BE2C (cell line): ENCODE results near the gene AP2S1.
A peak's percentile ranks its signal among the peaks of the same experiment; 100 is the strongest.
"Not testable (repeated sequence)": the region's sequence is repeated elsewhere in the genome, so short reads cannot be mapped to it uniquely, and the experiment has no call there.

ENCODE experiments used
- DNase-seq: peaks from one replicate; pipeline ENCODE4 v3.0.0-alpha.2; 2020
- H3K27me3 ChIP-seq: fragments of 250-450 bp; sonication (Bioruptor Pico); 2 replicates; pipeline ENCODE4 v1.5.1; 2020; ENCODE audit warnings: mild to moderate bottlenecking
- H3K36me3 ChIP-seq: fragments of 250-450 bp; sonication (Bioruptor Pico); 2 replicates; pipeline ENCODE4 v1.5.1; 2020; ENCODE audit warnings: mild to moderate bottlenecking
- H3K4me1 ChIP-seq: fragments of 250-450 bp; sonication (Bioruptor Pico); 2 replicates; pipeline ENCODE4 v1.5.1; 2020
- H3K4me3 ChIP-seq: 2 replicates; pipeline ENCODE4 v1.5.1; 2011; ENCODE audit warnings: low read depth, low read length
- H3K9me3 ChIP-seq: fragments of 250-450 bp; sonication (Bioruptor Pico); 2 replicates; pipeline ENCODE4 v1.5.1; 2020
- CTCF ChIP-seq: IDR thresholded peaks from 2 replicates; pipeline ENCODE4 v1.5.1; 2012; ENCODE audit warnings: mild to moderate bottlenecking, low read depth, low read length

AP2S1 gene

DNA sequence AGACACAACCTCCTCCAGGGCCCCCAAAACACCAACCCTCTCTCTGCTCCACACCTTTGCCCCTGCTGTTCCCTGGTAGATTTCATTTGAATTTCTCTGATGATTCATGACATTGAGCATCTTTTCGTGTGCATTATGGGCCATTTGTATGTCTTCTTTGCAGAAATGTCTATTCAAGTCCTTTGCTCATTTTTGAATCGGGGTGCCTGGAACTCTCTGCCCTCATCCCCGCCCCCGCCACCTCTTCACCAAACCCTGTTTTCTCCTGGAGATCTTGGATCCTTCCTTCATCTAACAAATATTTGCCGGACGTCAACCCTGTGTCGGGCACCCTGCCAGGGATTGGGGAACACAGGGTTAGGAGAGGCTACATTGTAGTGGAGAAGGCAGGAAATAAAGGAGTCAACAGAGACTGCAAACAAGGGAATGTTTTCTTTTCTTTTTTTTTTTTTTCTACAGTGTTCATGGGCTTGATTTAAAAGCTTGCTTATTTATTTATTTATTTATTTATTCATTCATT lies 36.7 kb downstream of the AP2S1 start:
- H3K4me3 ChIP-seq: no peak overlapping the region
- no peaks in the 10 kb centered on the region; the same call in 1 of the 2 replicates for H3K9me3 ChIP-seq
- no peaks in the 10 kb centered on the region for H3K27me3 ChIP-seq
- TF ChIP-seq CTCF: no peak
- DNase-seq: no peak
- H3K4me1 ChIP-seq: 0 out of 2 replicates have a peak, but pooled peaks cover 3% of the 10 kb centered on the region
- H3K36me3 ChIP-seq: no peaks in the 10 kb centered on the region

DNA sequence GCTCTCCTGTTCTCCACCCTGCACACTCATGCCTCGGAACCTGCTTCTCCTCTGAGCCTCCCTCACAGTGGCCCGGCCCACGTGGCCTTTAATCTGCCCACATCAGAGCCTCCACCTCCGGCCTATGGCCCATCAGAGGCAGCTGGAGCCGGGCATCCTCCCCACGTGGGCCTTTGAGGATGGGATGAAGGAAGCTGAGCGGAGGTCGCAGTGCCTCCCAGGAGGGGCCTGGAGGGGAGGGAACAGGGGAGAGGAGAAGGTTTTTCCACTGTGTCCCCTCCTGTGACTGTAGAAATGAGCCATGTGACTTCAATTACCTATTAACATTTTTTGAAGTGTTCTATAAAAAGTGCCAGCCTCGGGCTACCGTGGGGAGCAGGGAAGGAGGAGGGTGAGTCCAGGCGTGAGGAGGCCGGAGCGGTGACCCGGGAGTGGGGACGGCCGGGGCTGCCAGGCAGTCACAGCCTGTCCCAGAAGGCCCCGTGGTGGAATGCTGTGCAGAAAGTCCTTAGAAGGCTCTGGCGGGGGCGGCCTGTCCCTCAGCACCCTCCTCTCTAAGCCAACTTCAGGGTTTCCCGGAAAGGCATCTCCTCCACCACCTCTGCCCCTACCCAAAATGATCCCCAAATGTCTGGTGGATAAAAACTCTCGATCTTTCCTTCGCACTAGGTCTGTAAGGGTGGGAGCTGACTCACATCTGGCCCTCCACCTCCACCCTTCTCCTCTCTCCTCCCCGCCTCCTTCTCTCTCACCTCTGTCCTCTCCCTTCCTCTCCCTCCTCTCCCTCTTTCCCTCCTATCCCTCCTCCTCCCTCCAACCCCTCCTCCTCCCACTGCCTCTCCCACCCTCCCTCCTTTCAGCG lies 37.4 kb downstream of the AP2S1 start:
- TF ChIP-seq CTCF: no peak
- H3K36me3 ChIP-seq: no peaks in the 10 kb centered on the region
- H3K4me1 ChIP-seq: 0 out of 2 replicates have a peak, but pooled peaks cover 3% of the 10 kb centered on the region
- no peaks in the 10 kb centered on the region; the same call in 1 of the 2 replicates for H3K9me3 ChIP-seq
- H3K4me3 ChIP-seq: no peak overlapping the region
- no peaks in the 10 kb centered on the region for H3K27me3 ChIP-seq
- DNase-seq: peak; percentile 18

- Histone ChIP-seq H3K4me1 (0 out of 2 replicates have a peak, but pooled peaks cover 3% of the 10 kb centered on the region), H3K27me3 (no peaks in the 10 kb centered on the region), H3K4me3 (no peak overlapping the region), H3K9me3 (no peaks in the 10 kb centered on the region), H3K36me3 (no peaks in the 10 kb centered on the region)
- DNase-seq: no peak
- TF ChIP-seq CTCF: no peak
Observed at GRCh38 chr19:46809534-46810272, 40.9 kb downstream of the AP2S1 start.

DNA sequence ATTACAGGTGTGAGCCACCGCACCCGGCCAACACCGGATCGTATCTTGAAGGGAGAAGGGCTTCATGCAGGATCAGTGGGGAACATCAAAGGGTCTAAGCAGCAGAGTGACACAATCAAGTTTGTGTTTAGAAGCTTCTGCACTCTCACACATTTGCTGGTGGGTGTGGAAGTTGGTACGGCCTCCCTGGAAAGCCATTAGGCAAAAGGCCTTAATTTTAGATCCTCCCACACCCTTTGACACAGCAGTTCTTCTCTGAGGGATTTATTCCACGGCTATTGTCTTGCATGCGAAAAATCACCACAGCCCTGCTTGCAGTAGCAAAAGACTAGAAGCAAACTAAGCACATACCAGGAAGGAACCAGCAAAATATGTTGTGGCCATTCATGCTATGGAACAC lies 44.0 kb downstream of the AP2S1 start:
- no peaks in the 10 kb centered on the region for H3K36me3 ChIP-seq
- no peak for DNase-seq
- no peak overlapping the region for H3K4me3 ChIP-seq
- no peaks in the 10 kb centered on the region for H3K27me3 ChIP-seq
- H3K9me3 ChIP-seq: no peaks in the 10 kb centered on the region
- no peak for TF ChIP-seq CTCF
- no peaks in the 10 kb centered on the region for H3K4me1 ChIP-seq

DNA sequence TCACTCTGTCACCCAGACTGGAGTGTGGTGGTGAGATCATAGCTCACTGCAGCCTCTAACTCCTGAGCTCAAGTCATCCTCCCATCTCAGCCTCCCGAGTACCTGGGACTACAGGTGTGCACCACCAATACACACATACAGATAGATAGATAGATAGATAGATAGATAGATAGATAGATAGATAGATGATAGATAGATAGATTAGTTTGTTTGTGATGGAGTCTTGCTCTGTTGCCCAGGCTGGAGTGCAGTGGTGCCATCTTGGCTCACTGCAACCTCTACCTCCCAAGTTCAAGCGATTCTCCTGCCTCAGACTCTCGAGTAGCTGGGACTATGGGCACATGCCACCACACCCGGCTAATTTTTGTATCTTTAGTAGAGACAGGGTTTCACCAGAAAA lies 46.2 kb downstream of the AP2S1 start:
- H3K9me3 ChIP-seq, H3K4me1 ChIP-seq, DNase-seq, H3K4me3 ChIP-seq, H3K27me3 ChIP-seq, H3K36me3 ChIP-seq: not testable (repeated sequence)

DNA sequence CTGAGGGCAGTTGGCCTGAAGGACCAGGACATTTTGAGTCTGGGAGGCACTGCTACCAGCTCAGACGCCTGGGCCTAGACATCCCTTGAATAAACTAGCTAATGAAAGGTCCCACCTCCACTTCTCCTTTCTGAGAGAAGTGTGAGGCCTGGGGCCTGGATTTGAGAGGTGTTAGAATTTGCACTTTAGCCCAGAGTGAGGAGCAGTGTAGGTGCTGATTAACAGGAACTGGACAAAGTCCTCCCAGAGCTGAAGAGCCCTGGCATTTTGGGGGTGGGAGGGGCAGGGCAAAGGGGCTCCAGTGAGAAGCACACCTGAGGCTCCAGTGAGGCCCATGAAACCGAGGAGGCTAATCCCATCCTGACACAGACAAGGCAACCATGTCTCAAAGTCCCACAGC lies 47.1 kb downstream of the AP2S1 start:
- Histone ChIP-seq H3K27me3 (no peaks in the 10 kb centered on the region; the same call in 1 of the 2 replicates), H3K4me1 (no peaks in the 10 kb centered on the region), H3K4me3 (no peak overlapping the region), H3K9me3 (no peaks in the 10 kb centered on the region), H3K36me3 (no peaks in the 10 kb centered on the region)
- no peak for TF ChIP-seq CTCF
- no peak for DNase-seq
